HS-27A (cell line): Measurements from ENCODE around the gene AOX1.
"Not testable (repeated sequence)": the region's sequence is repeated elsewhere in the genome, so short reads cannot be mapped to it uniquely, and the experiment has no call there.

Experiments used
- DNase-seq: peaks from one replicate; pipeline ENCODE4 v3.0.0-alpha.2; 2012; ENCODE audit warnings: low read depth, missing footprints

AOX1 gene

GRCh38 chr2:200627110-200627770, 41.4 kb downstream of the AOX1 start:
- DNase-seq = no peak

DNA sequence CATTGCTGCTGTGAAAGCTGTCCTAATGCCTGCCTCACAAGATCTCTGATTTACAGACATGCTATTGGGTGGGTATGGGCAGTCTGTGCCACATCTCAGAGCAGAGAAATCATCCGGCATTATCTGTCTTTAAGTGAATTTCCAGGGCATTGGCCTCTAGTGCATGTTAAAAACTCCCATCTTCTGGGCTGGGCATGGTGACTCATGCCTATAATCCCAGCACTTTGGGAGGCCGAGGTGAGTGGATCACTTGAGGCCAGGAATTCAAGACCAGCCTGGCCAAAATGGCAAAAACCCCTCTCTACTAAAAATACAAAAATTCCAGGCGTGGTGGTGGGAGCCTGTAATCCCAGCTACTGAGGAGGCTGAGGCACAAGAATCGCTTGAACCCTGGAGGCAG, 42.6 kb downstream of the AOX1 start:
- not testable (repeated sequence) for DNase-seq

GRCh38 chr2:200631287-200631686, 45.5 kb downstream of the AOX1 start:
- no peak for DNase-seq

DNA sequence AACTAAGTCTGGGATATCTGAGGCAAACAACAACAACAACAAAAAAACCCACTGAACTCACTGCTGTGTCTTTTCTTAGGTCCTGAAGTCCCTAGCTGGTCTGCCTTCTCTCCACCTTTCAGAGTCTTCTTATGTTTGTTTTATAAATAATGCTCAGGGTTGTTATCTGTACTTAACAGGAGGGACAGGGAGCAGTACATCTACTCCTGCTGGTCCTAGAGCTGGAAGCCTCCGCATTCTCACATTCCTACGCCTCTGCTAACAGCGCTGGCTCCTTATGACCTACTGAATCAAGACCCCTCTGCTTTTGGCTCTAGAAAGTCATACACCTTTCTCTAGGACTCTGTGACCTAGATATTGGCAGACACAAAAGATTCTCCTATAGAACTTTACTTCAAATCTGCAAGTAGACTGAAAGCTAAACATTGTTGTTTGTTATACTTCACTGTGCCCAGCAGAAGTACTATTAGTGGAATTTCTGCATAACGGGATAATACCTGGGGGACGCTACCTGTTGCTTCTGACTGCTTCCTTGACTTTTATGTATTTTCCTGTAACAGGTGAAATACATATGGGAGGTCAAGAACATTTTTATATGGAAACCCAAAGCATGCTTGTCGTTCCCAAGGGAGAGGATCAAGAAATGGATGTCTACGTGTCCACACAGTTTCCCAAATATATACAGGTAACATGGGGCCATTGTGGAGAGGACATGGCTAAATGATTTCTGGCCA, 48.6 kb downstream of the AOX1 start:
- DNase-seq = no peak

DNA sequence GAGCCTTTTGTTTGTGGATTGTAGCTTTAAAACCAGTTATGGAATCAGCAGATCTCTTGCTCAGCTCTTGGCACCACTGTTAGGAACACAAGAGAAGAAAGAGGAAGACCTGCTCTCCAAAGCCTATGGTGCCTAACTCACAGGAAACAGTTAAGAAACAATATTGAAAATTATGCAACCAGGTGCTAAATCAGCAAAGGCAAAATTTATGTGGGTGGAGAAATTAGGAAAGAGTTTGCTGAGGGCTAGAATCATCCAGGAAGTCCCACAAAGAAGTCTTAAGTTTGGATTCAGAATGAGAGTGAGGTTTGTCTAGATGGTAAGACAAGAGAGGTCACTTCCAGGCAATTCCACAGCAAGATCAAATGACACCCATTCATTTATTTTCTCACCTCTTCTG, 49.4 kb downstream of the AOX1 start:
- no peak for DNase-seq

GRCh38 chr2:200637901-200638300, 52.1 kb downstream of the AOX1 start:
- no peak for DNase-seq

- no peak for DNase-seq
These were observed 54.4 kb downstream of the AOX1 start for GRCh38 chr2:200640176-200640575.

DNA sequence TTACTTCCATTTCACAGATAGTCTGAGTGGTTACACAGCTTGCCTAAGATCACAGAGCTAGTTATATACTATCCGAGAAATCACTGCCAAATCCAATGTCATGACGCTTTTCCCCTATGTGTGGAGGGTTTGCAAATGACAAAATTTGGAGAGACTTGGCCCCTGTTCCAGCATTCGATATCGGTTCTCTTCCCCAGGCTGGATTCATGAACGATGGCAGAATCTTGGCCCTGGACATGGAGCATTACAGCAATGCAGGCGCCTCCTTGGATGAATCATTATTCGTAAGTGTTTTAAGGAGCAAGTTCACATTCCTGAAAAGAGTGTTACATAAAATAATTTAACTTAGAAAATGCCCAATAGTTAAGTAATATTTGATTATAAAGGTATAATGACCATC, 55.1 kb downstream of the AOX1 start:
- no peak for DNase-seq

DNA sequence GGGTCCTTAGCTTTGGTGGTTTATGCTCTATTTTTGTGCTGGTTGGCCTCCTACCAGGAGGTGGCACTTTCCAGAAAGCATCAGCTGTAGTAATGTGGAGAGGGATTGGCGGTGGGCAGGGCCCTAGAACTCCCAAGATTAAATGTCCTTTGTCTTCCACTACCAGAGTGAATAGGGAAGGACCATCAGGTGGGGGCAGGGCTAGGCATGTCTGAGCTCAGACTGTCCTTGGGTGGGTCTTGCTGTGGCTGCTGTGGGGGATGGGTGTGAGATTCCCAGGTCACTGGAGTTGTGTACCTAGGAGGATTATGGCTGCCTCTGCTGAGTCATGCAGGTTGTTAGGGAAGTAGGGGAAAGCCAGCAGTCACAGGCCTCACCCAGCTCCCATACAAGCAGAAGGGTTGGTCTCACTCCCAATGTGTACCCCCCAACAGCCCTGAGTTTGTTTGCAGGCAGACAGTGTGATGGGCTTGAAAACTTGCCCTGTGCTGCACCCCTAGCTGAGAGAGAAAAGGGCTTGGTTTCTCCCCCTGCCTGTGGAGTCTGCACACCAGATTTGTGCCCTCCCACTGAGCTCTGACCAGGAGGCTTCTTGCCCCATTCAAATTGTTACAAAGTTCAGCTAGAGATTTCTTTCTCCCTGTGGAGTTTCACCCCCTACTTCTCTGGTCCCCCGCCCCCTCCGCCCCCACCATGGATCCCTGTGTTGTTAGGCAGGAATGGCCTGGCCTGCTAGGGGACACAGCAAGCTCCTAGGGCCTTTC, 62.9 kb downstream of the AOX1 start:
- DNase-seq = not testable (repeated sequence)

DNA sequence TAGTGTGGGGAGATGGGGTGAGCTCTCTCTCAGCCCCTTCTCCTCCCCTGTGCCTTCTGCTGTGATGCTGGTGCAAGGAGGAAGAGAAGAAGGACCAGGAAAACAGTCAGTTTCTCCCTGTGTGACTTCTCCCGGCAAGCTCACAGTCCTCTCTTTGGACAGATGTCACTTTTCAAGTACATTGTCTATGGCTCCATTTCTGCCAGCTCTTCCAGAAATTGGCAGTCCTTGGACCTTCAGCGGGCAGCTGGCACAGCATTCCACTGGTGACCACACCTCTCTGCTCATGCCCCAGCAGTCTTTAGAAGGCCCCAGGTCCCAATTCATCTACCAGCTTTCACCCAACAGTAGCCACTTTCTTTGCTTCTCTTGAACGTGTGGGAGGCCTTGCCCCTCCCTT, 63.9 kb downstream of the AOX1 start:
- no peak for DNase-seq

DNA sequence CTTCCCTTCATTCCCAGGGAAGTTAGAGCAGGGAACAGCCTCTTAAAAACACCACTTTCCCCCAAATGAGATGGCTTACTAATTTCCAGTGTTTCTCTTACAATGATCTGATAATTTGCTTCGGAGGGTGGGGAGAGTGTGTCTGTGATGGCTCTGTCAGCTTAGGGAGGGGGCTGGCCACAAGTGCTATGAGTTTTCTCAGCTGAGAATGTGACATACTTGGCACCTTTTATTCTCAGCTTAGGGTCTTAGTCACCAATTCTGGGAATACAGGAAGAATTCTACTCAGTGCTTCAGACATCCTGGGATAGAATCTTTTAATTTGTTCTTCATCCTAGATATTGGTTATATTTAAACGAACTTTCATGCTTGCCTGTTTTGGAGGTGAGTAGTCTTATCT, 64.4 kb downstream of the AOX1 start:
- no peak for DNase-seq

- no peak for DNase-seq
These were observed 66.3 kb downstream of the AOX1 start for GRCh38 chr2:200652158-200652557.

GRCh38 chr2:200653021-200653420, 67.2 kb downstream of the AOX1 start:
- DNase-seq = no peak

DNA sequence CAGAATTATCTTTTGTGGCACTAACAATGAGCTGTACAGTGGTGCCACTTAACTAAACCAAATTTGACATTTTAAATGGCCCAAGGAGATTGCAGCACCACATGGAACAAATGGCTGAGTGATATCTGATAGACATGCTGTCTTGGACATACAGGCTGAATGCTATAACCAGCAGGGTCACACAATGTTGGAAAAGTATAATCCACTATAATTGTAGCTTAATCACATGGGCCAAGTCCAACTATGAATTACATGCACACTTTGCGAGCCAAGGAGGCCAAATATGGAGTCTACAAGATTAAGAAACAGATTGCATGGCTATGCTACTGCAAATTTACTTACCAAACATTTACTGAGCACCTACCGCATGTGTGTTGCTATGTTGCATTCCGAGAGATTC, 69.0 kb downstream of the AOX1 start:
- DNase-seq = no peak

GRCh38 chr2:200655918-200656580, 70.2 kb downstream of the AOX1 start:
- no peak for DNase-seq

DNA sequence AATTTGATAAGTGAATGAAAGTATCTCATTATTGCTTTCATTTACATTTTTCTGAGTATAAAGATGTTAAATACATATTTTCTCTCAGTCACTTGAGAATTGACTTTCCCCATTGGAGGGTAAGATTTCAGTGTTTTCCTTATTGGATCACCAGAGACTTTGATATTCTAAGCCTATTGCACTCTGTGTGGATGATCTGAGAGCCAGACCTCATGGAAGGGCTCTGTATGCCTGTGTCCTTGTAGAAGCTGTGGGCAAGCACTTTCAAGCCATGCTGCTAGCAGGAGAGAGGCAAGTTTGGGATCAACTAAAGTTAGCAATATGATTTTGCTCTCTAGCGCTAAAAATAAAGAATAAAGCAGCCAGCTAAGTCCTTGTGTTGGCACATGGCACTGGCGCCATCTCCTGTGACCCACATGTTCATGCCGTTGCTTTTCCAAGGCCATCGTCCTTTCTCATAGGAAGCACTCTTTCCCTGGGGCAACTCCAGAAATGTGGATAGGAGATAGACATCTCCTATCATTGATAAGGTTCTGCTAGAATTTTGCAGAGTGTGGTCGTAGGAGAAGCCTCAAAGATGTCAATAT, 72.6 kb downstream of the AOX1 start:
- no peak for DNase-seq

DNA sequence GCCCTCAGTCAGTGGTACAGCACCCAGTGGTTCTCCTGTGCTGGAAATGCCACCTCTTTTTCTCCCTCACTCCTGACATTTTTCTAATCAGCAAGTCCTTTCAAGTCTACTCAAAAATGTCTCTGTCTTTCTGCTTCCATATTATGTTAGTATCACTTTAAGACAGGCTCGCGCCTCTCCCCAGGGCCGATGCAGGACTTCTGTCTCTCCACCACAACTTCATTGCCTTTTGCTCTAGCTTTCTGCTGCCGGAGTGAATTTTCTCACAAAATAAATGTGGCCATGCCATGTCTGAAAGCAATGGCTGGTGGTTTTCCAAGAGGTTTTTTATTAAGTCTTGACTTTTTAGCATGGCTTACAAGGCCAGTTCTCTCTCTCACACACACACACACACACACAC, 73.6 kb downstream of the AOX1 start:
- DNase-seq = no peak

- DNase-seq = no peak
These were observed 75.7 kb downstream of the AOX1 start for GRCh38 chr2:200661477-200661876.

GRCh38 chr2:200662727-200663126, 76.9 kb downstream of the AOX1 start:
- no peak for DNase-seq

- no peak for DNase-seq
These were observed 79.1 kb downstream of the AOX1 start for GRCh38 chr2:200664770-200665494.

- DNase-seq = no peak
These were observed 80.0 kb downstream of the AOX1 start for GRCh38 chr2:200665626-200666453.
